A549 treated with DMSO at 1 μM for 4 hours (cell line): ENCODE data around the gene ADO. TPM values are rescaled to one million over a fixed set of nuclear protein-coding genes. Genes with fewer than 3 reads are reported as not detected.

Source experiments
- total RNA-seq: library from RNA; stranded (reverse); fragments of 200-300 nt; extraction: Qiagen RNA extraction; gene quantifications from 5 replicates; pipeline ENCODE4 v1.2.3, GENCODE V29; 2022; ENCODE audit warnings: low read depth

ADO gene
- total RNA-seq: 19.0 to 23.5 TPM (median 21.5 TPM) in 5 replicates

DNA sequence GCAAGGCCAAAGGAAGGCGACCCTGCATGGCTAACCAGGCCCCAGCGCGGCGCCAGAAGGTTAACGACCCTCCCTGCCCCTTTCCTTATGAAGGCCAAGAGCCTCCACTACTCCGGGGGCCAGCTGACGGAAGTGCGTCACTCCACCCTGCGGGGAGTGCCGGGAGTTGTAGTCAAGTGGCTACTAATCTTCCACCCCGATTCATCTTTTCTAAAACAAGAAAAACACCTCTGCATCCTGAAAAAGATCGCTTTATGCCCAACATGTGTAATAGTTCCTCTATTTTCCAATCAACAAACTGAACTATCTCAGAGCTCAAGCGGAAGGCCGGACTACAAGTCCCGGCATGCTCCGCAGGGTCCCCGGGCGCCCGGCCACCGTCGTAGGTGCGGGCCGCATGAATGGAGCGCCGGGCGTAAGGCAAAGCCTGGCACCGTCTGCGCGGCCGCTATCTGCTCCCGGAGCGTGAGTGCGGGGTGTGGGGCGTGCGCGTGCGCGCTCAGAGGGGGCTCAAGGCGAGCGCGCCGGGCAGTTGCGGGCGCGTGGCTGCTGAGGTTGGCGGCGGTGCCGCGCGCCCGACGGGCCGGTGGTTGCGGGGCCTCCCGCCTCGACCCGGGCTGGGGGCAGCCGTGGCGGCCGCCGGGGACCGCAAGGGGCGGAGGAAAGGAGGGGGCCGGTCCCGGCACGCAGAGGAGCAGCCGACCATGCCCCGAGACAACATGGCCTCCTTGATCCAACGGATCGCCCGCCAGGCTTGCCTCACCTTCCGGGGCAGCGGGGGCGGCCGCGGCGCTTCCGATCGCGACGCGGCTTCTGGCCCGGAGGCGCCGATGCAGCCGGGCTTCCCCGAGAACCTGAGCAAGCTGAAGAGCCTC, at the start of gene ADO:
ADO (plus strand) TSS at position 365 of the 875 bp plus-strand sequence; CDS start at position 705, 340 bp downstream.

GRCh38 chr10:62816331-62817120, 12.0 kb downstream of the ADO start, which contains the start of gene EGR2:
EGR2 (minus strand) TSS chr10:62816366; CDS start chr10:62816029, 337 bp downstream.

Other genes with a start within 250 kb of the ADO start
- 0.26 to 0.86 TPM (median 0.36 TPM) in 5 replicates for gene EGR2, start 11.6 kb downstream of the ADO start, total RNA-seq